GOT3 (cell line): Measurements from ENCODE around the gene CRISP2.
"Not testable (repeated sequence)": the region's sequence is repeated elsewhere in the genome, so short reads cannot be mapped to it uniquely, and the experiment has no call there.

Source experiments
- DNase-seq: peaks from one replicate; lab custom pipeline; 2025; ENCODE audit warnings: mixed read lengths; lab: John Stamatoyannopoulos, UW

CRISP2 gene

GRCh38 chr6:49713346-49713745, at the start of gene CRISP2:
TSS of gene CRISP2 (minus strand) at chr6:49713543. CDS start at chr6:49709196, 4,347 bp downstream.
- DNase-seq, result no peak

GRCh38 chr6:49744259-49744658, 30.9 kb upstream of the CRISP2 start, which contains the start of gene CRISP3:
TSS of gene CRISP3 (minus strand) at chr6:49744388. CDS start at chr6:49744367, 21 bp downstream.
- DNase-seq, result no peak

DNA sequence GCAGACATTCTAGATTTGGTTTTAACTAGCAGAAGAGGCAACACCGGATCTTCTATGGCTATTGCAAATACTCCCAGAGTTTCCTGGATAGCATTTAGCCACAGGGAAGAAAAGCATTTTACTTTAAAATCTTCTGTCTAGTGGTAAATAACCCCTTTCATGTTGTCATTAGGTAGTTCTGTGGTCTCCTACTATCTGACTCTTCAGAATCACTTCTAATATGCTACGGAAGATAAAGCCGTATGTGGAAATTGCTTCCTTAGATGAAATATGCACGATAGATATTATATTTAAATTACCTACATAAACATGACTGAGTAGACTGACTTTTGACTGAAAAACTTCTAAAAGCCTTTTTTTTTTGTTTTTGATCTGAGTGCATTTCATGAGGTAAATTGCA, 30.1 kb upstream of the CRISP2 start:
- no peak for DNase-seq

GRCh38 chr6:49739423-49739822, 26.1 kb upstream of the CRISP2 start:
- no peak for DNase-seq

DNA sequence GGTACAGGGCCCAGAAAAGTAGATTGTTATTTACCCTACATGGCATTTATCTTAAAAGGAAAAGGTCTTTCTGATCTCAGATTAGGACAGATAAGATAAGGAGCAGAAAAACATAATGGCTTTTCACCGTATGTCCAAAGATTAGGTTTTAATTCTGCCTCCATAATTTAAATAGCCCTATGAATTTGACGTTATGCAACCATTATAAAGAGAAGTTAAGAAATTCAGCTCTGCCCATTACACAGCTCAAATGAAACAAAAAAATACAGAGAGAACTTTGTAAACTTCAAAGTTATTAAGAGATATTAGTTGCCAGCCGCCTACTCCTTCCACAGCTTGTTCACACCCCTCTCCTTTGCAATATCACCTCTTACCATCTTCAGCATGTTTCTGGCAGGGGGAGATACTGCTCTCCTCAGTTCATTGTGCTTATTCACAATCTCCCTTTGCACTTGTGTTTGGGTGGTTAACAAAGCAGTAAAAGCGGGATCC, 22.7 kb upstream of the CRISP2 start:
- DNase-seq, result no peak

DNA sequence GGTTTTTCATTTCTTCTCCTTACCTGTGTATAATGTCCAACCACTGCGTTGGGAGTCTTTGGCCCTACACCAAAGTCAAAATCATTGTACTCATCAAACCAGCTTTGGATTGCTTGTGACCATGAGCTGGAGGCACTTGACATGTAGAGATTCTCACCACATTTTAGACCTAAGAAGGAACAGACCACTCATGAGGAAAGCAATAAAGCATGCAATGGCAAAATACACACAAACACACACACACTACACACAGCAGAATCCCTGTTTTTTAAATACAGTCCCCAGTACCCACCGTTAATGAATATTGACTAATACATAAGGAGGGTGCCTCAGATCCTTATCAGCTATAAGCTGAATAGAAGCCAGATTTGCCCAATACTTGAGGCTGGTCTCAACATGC, 20.3 kb upstream of the CRISP2 start:
- DNase-seq, result no peak

DNA sequence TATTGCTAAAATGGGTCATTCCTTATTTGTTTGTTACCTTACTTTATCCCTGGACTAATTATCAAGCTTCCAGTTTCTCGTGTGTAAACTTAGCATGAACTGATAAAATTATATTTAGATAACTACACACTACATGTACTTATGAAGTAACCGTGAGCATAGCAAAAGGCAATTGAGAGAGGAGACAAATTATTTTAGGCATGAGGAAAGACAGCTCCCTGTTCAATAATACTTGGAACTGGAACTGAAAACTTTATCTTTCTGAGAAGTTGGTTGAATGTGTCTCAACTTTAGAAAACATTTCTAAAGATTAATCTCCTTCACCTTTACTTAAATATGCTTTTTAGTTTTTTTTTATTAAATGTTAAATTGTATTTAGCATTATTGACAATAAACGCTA, 19.4 kb upstream of the CRISP2 start:
- DNase-seq, result no peak

- no peak for DNase-seq
Observed at GRCh38 chr6:49730251-49730650, 16.9 kb upstream of the CRISP2 start.

- not testable (repeated sequence) for DNase-seq
Observed at GRCh38 chr6:49723917-49724316, 10.6 kb upstream of the CRISP2 start.

DNA sequence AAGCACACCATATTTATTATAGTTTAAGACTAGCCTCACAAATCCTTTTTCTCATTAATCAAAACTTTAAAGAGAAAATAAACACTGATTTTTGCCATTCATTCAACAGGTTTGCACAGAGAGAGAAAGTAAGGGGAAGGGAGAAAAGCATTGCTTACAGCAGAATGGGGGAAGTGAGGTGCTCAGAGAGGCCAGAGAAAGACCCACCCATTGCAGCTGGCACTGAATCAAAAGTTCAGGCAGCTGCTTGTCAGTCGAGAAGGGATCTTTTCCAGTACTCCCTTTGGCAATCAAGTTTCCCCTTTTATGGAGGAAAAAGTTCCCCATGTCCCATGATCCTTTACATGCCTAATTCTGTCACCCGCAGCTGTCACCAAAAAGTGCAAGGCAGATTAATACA, 8.0 kb upstream of the CRISP2 start:
- no peak for DNase-seq

GRCh38 chr6:49720372-49720771, 7.0 kb upstream of the CRISP2 start:
- DNase-seq, result no peak

GRCh38 chr6:49698478-49698877, 14.9 kb downstream of the CRISP2 start:
- DNase-seq, result no peak

DNA sequence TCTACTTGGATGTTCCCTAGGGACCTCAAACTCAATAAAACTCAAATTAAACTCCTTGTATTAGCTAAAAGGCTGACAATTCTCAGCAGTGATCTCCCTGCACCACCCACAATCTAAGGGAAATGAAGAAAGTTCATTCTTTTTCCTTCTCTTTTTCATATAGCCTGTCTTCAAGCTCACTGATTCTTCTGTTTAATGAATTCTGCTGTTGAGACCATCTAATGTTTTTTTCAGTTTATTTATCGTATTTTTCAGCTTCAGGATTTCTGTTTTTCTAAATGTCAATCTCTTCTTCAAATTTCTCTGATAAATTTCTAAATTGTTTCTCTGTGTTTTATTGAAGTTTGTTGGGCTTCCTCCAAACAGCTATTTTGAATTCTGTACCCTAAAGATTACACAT, 19.8 kb downstream of the CRISP2 start:
- no peak for DNase-seq

DNA sequence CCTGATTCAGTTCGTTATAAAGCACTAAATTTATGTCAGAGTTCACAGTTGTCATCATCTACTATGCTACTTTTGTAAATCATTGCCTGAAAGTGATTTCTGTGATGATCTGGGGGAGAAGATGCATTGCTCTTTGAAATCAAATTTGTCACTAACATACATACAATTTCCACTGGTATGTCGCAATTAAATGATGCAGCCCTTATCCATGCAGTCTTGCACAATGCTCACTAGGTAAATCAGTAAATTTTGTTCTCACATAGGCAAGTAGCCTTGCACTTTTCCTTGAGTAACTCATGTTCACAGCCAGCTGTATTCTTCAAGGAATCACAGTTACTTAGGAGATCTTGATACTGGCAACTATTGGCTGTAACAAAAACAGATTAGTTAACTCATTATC, 20.8 kb downstream of the CRISP2 start:
- DNase-seq, result no peak

- no peak for DNase-seq
Observed at GRCh38 chr6:49676671-49677281, 36.6 kb downstream of the CRISP2 start.

- no peak for DNase-seq
Observed at GRCh38 chr6:49675816-49676215, 37.5 kb downstream of the CRISP2 start.

DNA sequence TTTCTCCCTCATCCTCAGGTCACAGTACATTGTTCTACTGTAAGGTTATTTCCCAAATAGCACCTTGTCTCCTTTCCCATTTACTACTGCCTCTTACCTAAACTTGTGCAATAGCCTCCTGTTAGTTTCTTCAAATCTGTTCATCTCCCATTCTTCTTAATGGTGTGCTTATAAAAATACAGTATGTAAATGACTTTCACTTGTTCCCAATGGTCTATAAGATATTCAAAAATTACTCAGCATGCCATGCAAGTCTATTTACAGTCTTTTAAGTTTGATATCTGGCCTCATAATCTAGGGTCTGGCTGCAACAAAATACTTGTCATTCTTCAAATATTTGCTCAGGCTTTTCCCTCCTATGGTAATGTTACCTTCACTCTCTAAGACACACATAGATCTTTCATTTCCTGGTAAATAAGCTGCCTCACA, 45.2 kb downstream of the CRISP2 start:
- DNase-seq, result no peak

- no peak for DNase-seq
Observed at GRCh38 chr6:49666930-49667757, 46.2 kb downstream of the CRISP2 start.

DNA sequence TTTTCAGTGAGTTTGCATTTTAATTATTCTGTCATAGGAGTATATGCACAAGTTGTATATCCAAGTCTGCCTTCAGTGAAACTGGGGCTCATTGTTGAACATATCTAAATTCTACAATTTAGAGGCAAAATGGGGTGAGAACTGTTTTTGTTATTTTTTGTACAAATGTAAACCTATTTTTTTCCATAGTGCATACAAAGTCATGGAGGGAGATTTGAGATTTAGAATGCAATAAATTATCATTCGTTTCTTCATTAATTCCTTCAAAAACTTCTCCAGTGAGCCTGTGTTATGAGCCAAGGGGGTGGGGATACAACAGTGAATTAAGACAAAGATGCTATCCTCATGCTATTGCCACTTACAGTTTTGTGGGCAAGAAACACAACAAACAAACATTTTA, 46.9 kb downstream of the CRISP2 start:
- DNase-seq, result no peak

DNA sequence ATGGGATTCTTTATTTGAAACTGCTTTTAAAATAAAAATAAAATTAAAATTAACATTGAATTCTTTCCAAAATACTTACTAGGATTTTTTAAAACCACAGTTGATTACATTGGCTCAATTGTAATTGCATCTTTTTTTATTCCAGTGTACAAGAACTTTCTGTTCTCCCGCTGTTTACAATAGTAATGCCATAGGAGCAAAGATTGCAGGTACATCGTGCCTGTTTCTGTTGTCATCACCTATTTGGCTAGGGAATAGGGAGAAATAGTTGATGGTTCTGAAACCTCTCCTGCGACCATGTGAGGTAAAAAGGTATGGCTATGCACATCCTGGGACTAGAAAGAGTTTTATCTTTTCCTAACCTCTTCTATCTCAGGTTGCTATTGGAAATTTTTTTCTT, 48.5 kb downstream of the CRISP2 start:
- no peak for DNase-seq

DNA sequence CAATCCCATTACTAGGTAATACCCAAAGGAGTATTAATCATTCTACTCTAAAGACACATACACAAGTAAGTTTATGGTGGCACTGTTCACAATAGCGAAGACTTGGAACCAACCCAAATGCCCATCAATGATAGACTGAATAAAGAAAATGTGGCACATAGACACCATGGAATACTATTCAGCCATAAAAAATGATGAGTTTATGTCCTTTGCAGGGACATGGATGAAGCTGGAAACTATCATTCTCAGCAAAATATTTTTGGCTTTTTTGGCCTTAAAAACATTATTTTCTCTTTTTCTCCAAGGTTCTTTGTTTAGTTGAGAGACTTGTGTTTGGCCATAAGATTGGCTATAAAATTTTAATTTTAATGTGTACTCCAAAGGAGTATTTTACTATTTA, 49.3 kb downstream of the CRISP2 start:
- DNase-seq, result not testable (repeated sequence)

DNA sequence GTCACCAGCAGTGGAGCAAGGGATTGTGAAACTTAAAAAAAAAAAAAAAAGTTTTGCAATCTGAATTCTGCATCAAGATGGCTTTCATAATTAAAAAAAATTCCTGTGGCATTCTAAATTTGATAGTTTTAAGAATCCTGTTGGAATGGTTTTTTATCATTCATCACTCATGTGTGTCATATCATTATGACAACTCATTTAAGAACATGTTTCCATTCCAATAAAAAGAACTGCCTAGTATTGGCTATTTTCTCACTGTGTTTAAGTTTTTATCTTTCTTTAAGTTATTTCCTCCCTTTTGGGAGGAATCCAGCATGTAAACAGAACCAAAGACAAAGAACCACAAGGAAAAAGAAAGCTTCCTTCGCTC, 50.5 kb downstream of the CRISP2 start:
- DNase-seq, result no peak

DNA sequence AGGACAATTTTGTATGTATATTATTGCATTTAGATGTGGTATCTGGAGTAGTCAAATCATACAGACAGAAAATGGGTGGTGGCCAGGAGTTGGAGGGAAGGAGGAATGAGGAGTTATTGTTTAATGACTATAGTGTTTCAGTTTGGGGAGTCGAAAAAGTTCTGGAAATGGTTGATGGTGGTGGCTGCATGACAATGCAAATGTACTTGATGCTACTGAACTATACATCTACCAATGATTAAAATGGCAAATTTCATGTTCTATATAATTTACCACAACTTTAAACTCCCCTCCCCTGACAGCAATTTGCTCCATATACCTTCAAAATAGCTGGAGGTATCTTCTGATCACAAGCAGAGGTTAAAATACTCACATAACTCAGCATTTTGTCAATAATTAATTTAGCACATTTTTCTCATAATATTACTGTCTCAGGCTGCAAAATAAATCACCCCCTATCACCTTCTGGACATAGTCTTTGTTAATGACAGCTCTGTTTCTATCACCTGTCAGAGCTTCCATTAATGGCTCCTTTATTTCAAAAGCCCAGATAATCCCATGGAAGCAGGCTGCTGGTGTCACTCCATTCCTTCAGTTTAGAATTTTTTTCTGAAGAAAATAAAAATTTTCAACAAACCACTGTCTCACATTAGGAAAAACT, 51.0 kb downstream of the CRISP2 start:
- DNase-seq, result no peak
